K562 (cell line): ENCODE measurements around the gene RXRB. TPM values are rescaled to one million over a fixed set of nuclear protein-coding genes. Genes with fewer than 3 reads are reported as not detected.

Experiments
- ARNT ChIP-seq, 2 experiments: fragments of 450-650 bp; IDR thresholded peaks; 2 replicates each; pipeline ENCODE4 v1.6.1; 2016; ENCODE audit warnings: mild to moderate bottlenecking in 1 of 2
- ATF1 ChIP-seq, 2 experiments: fragments of 450-650 bp in 1 of 2; IDR thresholded peaks; 2 replicates each; pipeline ENCODE4 v1.6.1; 2016; ENCODE audit warnings: missing compliant biosample characterization in 1 of 2, missing genetic modification characterization in 1 of 2
- CBX5 ChIP-seq: IDR thresholded peaks from 2 replicates; pipeline ENCODE4 v1.6.1; 2014; ENCODE audit warnings: low read depth, borderline replicate concordance
- ETS2 ChIP-seq: IDR thresholded peaks from 2 replicates; pipeline ENCODE4 v1.6.1; 2016; ENCODE audit warnings: borderline replicate concordance, missing genetic modification characterization, mild to moderate bottlenecking, moderate library complexity, missing compliant biosample characterization; ENCODE audit not compliant: poor library complexity, severe bottlenecking
- HDAC8 ChIP-seq: fragments of 450-650 bp; IDR thresholded peaks from 2 replicates; pipeline ENCODE4 v1.6.1; 2016; ENCODE audit warnings: mild to moderate bottlenecking, missing genetic modification characterization, moderate library complexity, missing compliant biosample characterization
- HINFP ChIP-seq: fragments of 450-650 bp; conservative IDR thresholded peaks from 2 replicates; pipeline ENCODE4 v1.6.1; 2016; ENCODE audit warnings: missing genetic modification characterization, low read depth, mild to moderate bottlenecking, control low read depth, missing compliant biosample characterization
- HSF4 ChIP-seq: fragments of 250-450 bp; sonication (Bioruptor Pico); IDR thresholded peaks from 2 replicates; pipeline ENCODE4 v2.1.2; 2022; ENCODE audit warnings: mild to moderate bottlenecking, moderate library complexity, borderline replicate concordance
- IRF2 ChIP-seq: sonication (generic); formaldehyde crosslinking; IDR thresholded peaks from 2 replicates; pipeline ENCODE4 v1.8.1; 2022; ENCODE audit warnings: mild to moderate bottlenecking, missing genetic modification reagents
- MCM2 ChIP-seq: fragments of 450-650 bp; IDR thresholded peaks from 2 replicates; pipeline ENCODE4 v1.6.1; 2017; ENCODE audit warnings: low read depth, mild to moderate bottlenecking
- MIER1 ChIP-seq: fragments of 450-650 bp; IDR thresholded peaks from 2 replicates; pipeline ENCODE4 v1.6.1; 2016; ENCODE audit warnings: antibody characterized with exemption, mild to moderate bottlenecking, low read depth
- PHB ChIP-seq: fragments of 250-450 bp; sonication (Bioruptor Pico); IDR thresholded peaks from 2 replicates; pipeline ENCODE4 v1.5.0; 2021
- PHB2 ChIP-seq: fragments of 450-650 bp; IDR thresholded peaks from 2 replicates; pipeline ENCODE4 v1.6.1; 2017; ENCODE audit warnings: low read depth
- PPARD ChIP-seq: fragments of 250-450 bp; sonication (Bioruptor Pico); IDR thresholded peaks from 2 replicates; pipeline ENCODE4 v1.8.0; 2022; ENCODE audit warnings: inconsistent platforms, mild to moderate bottlenecking, moderate library complexity
- PURB ChIP-seq: sonication (generic); formaldehyde crosslinking; IDR thresholded peaks from 2 replicates; pipeline ENCODE4 v1.9.0; 2021; ENCODE audit warnings: low read depth, mild to moderate bottlenecking, missing genetic modification reagents
- RBM39 ChIP-seq: fragments of 200-400 bp; formaldehyde crosslinking; optimal IDR thresholded peaks from 2 replicates; pipeline ENCODE3; 2018; ENCODE audit warnings: low read depth, low read length
- RFX1 ChIP-seq: fragments of 450-650 bp; IDR thresholded peaks from 2 replicates; pipeline ENCODE4 v1.6.1; 2016; ENCODE audit warnings: mild to moderate bottlenecking, moderate library complexity
- RHOXF2B ChIP-seq: fragments of 250-450 bp; sonication (Bioruptor Pico); conservative IDR thresholded peaks from 2 replicates; pipeline ENCODE4 v1.5.1; 2021
- SAP30 ChIP-seq: fragments of 200-600 bp; sonication (generic); IDR thresholded peaks from 2 replicates; pipeline ENCODE4 v1.6.1; 2012; ENCODE audit warnings: borderline replicate concordance, low read depth, mild to moderate bottlenecking, moderate library complexity, low read length, control low read depth, inconsistent platforms; ENCODE audit not compliant: insufficient read depth, poor library complexity, severe bottlenecking
- TAF15 ChIP-seq: fragments of 200-400 bp; formaldehyde crosslinking; IDR thresholded peaks from 2 replicates; pipeline ENCODE4 v1.6.1; 2017; ENCODE audit warnings: mild to moderate bottlenecking, low read depth, low read length, moderate library complexity
- TRIM25 ChIP-seq: fragments of 450-650 bp; IDR thresholded peaks from 2 replicates; pipeline ENCODE4 v1.7.0; 2016; ENCODE audit warnings: borderline replicate concordance
- USF2 ChIP-seq: sonication (generic); formaldehyde crosslinking; IDR thresholded peaks from 2 replicates; pipeline ENCODE4 v1.5.0; 2020; ENCODE audit warnings: missing genetic modification reagents
- XRCC3 ChIP-seq: fragments of 450-650 bp; IDR thresholded peaks from 2 replicates; pipeline ENCODE4 v1.6.1; 2017; ENCODE audit warnings: mild to moderate bottlenecking, moderate library complexity
- YBX1 ChIP-seq: fragments of 450-650 bp; IDR thresholded peaks from 2 replicates; pipeline ENCODE4 v1.7.1; 2016; ENCODE audit warnings: mild to moderate bottlenecking
- ZNF175 ChIP-seq: fragments of 200-800 bp; sonication (Bioruptor generic); IDR thresholded peaks from 2 replicates; pipeline ENCODE4 v1.6.1; 2016; ENCODE audit warnings: low read depth, mild to moderate bottlenecking, missing genetic modification characterization, missing compliant biosample characterization
- ZNF445 ChIP-seq: fragments of 250-450 bp; sonication (Bioruptor Pico); IDR thresholded peaks from 2 replicates; pipeline ENCODE4 v1.4.0; 2020; ENCODE audit warnings: low read depth, mild to moderate bottlenecking, moderate library complexity
- polyA plus RNA-seq, 8 experiments: library from polyadenylated mRNA; depleted of rRNA in 4 of 8; stranded (reverse) in 5 of 8; unstranded in 3 of 8; fragments of >200 nt; fragmentation: Nextera tagmentation in 2 of 8; fragmentation: Illumina TruSeq in 1 of 8; extraction: Ambion mirVana in 2 of 8; extraction: Trizol in 1 of 8; gene quantifications; 2 replicates each; pipeline versions ENCODE4 v1.2.1 to v1.2.3, GENCODE V29; 2011 to 2014; ENCODE audit warnings: inconsistent platforms in 1 of 8, missing spikeins in 1 of 8
- total RNA-seq, 7 experiments: library from RNA; depleted of rRNA in 6 of 7; stranded (reverse); fragments of >200 nt in 6 of 7; fragmentation: Illumina TruSeq in 2 of 7; extraction: Trizol in 2 of 7; gene quantifications; 2 replicates each; pipeline versions ENCODE4 v1.2.1 to v1.2.3, GENCODE V29; 2011 to 2021; ENCODE audit warnings: low replicate concordance in 1 of 7

RXRB gene
- total and polyA plus RNA-seq, 9 of the 15 experiments (the other 6 are each of a cell fraction or from before 2014, with no cell fraction given): 0.76 to 35.5 (median 18.4) TPM

GRCh38 chr6:33249732-33250630 is 49.5 kb upstream of the RXRB start (continued):
- TF ChIP-seq USF2 (CRISPR knock-in tag) (no peak), XRCC3 (no peak), PHB (CRISPR knock-in tag) (no peak), ZNF445 (CRISPR knock-in tag) (0 out of 2 replicates have a peak, but pooled peaks have one; percentile 4), ARNT (IDR thresholded peaks at IDR 0.05) (no peak), HDAC8 (tag) (no peak), CBX5 (no peak), PPARD (CRISPR knock-in tag) (no peak), ETS2 (tag) (no peak), HINFP (tag) (no peak), RFX1 (no peak), RBM39 (no peak), YBX1 (no peak), ZNF175 (CRISPR knock-in tag) (peak; percentile 47; the same call in 1 of the 2 replicates), TRIM25 (peak; percentile 70; the same call in 1 of the 2 replicates), HSF4 (CRISPR knock-in tag) (no peak), MIER1 (0 out of 2 replicates have a peak, but pooled peaks have one; percentile 24), MCM2 (no peak), PURB (CRISPR knock-in tag) (no peak), IRF2 (CRISPR knock-in tag) (no peak), ATF1 (CRISPR knock-in tag; IDR thresholded peaks at IDR 0.05) (no peak), ATF1 (tag; IDR thresholded peaks at IDR 0.05) (no peak), SAP30 (peak; percentile 28), TAF15 (no peak), PHB2 (0 out of 2 replicates have a peak, but pooled peaks have one; percentile 18), RHOXF2B (0 out of 2 replicates have a peak, but pooled peaks have one; percentile 61)
